HCT116 (cell line): ENCODE measurements around the gene AQP5. TPM values are rescaled to one million over a fixed set of nuclear protein-coding genes. Genes with fewer than 3 reads are reported as not detected.

Source experiments
- ATAC-seq: fragments of 200-7000 bp; cut with Tn5 transposase; 2 replicates; pipeline ENCODE4 v1.9.1; 2020; ENCODE audit warnings: mild to moderate bottlenecking, moderate library complexity
- BruUV-seq: library from RNA; stranded (reverse); fragments of 400-500 nt; replicated peaks from 2 replicates; lab custom pipeline; 2021; lab: Mats Ljungman, UMichigan
- CTCF ChIA-PET: fragments of 300-600 bp; sonication (Branson Sonifier 250); formaldehyde crosslinking; loops from one replicate; lab custom pipeline; 2021; ENCODE audit warnings: antibody characterized with exemption; lab: Charles Lee
- POLR2A ChIA-PET: fragments of 300-600, 350-600 bp; sonication (Branson Sonifier 250); formaldehyde crosslinking; loops from one replicate; lab custom pipeline; 2021; ENCODE audit warnings: antibody characterized with exemption; lab: Charles Lee
- RAD21 ChIA-PET, 2 experiments: fragments of 300-600 bp; sonication (Branson Sonifier 250); formaldehyde crosslinking; loops; one replicate each; lab custom pipeline; 2023; ENCODE audit warnings: low total read pairs in 2 of 2; ENCODE audit not compliant: uncharacterized antibody in 2 of 2, unreplicated experiment in 2 of 2, low non-redundant PET in 1 of 2; lab: Charles Lee
- DNase-seq: peaks from one replicate; pipeline ENCODE4 v3.0.0-alpha.2; 2010; ENCODE audit warnings: low read depth, low spot score
- H2AFZ ChIP-seq: fragments of 200-600 bp; shearing (Covaris generic), sonication (generic); 2 replicates; pipeline ENCODE4 v1.6.1; 2017; ENCODE audit warnings: low read depth, mixed run types, mixed read lengths, antibody characterized with exemption, low read length; ENCODE audit not compliant: poor library complexity, severe bottlenecking
- H3K27ac ChIP-seq: 2 replicates; pipeline ENCODE4 v1.5.1; 2012; ENCODE audit warnings: low read depth, low read length
- H3K27me3 ChIP-seq: fragments of 200-600 bp; sonication (generic); 2 replicates; pipeline ENCODE4 v1.6.1; 2016; ENCODE audit warnings: mixed run types, low read length, mixed read lengths; ENCODE audit not compliant: insufficient read depth
- H3K36me3 ChIP-seq, 2 experiments: fragments of 200-500 bp in 1 of 2; fragments of 200-600 bp in 1 of 2; sonication (Bioruptor generic) in 1 of 2; sonication (generic) in 1 of 2; 2 replicates each; pipeline versions ENCODE4 v1.5.1 to v1.6.1; 2014 to 2016; ENCODE audit warnings: low read length in 2 of 2, inconsistent platforms in 1 of 2, mixed read lengths in 1 of 2, mixed run types in 1 of 2; ENCODE audit not compliant: insufficient read depth in 2 of 2, control insufficient read depth in 1 of 2
- H3K4me1 ChIP-seq, 2 experiments: fragments of 200-600 bp in 1 of 2; sonication (generic) in 1 of 2; 2 replicates each; pipeline versions ENCODE4 v1.5.1 to v1.6.1; 2012 to 2017; ENCODE audit warnings: low read length in 2 of 2, inconsistent platforms in 1 of 2, mild to moderate bottlenecking in 1 of 2, mixed read lengths in 1 of 2, mixed run types in 1 of 2, moderate library complexity in 1 of 2; ENCODE audit not compliant: insufficient read depth in 2 of 2, control insufficient read depth in 1 of 2
- H3K4me2 ChIP-seq: fragments of 200-600 bp; sonication (generic); 2 replicates; pipeline ENCODE4 v1.6.1; 2017; ENCODE audit warnings: mixed run types, low read length, mixed read lengths
- H3K4me3 ChIP-seq, 2 experiments: fragments of 200-600 bp in 1 of 2; sonication (generic) in 1 of 2; replicated peaks in 1 of 2; 2 replicates each; pipeline ENCODE4 v1.5.1; 2011 to 2016; ENCODE audit warnings: low read length in 2 of 2, control low read depth in 1 of 2, low read depth in 1 of 2, mild to moderate bottlenecking in 1 of 2, mixed read lengths in 1 of 2, mixed run types in 1 of 2
- H3K79me2 ChIP-seq: fragments of 200-600 bp; sonication (generic); 2 replicates; pipeline ENCODE4 v1.6.1; 2017; ENCODE audit warnings: mild to moderate bottlenecking, mixed run types, low read length, moderate library complexity, mixed read lengths; ENCODE audit not compliant: insufficient read depth
- H3K9ac ChIP-seq: fragments of 200-600 bp; sonication (generic); 2 replicates; pipeline ENCODE4 v1.6.1; 2016; ENCODE audit warnings: low read length, mixed read lengths
- H3K9me2 ChIP-seq: fragments of 200-600 bp; sonication (generic), shearing (Covaris generic); 2 replicates; pipeline ENCODE4 v1.6.1; 2017; ENCODE audit warnings: mixed run types, mild to moderate bottlenecking, moderate library complexity; ENCODE audit not compliant: insufficient read depth
- H3K9me3 ChIP-seq, 2 experiments: fragments of 200-500 bp in 1 of 2; fragments of 200-600 bp in 1 of 2; sonication (Bioruptor generic) in 1 of 2; sonication (generic) in 1 of 2; 2 replicates each; pipeline ENCODE4 v1.6.1; 2014 to 2017; ENCODE audit warnings: low read length in 2 of 2, mixed read lengths in 2 of 2, inconsistent platforms in 1 of 2, low read depth in 1 of 2, mild to moderate bottlenecking in 1 of 2, mixed run types in 1 of 2, moderate library complexity in 1 of 2; ENCODE audit not compliant: control insufficient read depth in 1 of 2, insufficient read depth in 1 of 2
- H4K20me1 ChIP-seq: fragments of 200-600 bp; sonication (generic), shearing (Covaris generic); 2 replicates; pipeline ENCODE4 v1.6.1; 2017; ENCODE audit warnings: mixed run types, mild to moderate bottlenecking, moderate library complexity; ENCODE audit not compliant: insufficient read depth
- CBX3 ChIP-seq: IDR thresholded peaks from 2 replicates; pipeline ENCODE4 v1.6.1; 2012; ENCODE audit warnings: low read depth
- EGR1 ChIP-seq: IDR thresholded peaks from 2 replicates; pipeline ENCODE4 v1.6.1; 2012; ENCODE audit warnings: low read depth
- EZH2phosphoT487 ChIP-seq: fragments of 200-600 bp; IDR thresholded peaks from 2 replicates; pipeline ENCODE4 v1.6.1; 2018; ENCODE audit warnings: antibody characterized with exemption, borderline replicate concordance
- FOSL1 ChIP-seq: IDR thresholded peaks from 2 replicates; pipeline ENCODE4 v1.6.1; 2012; ENCODE audit warnings: low read depth
- RAD21 ChIP-seq: IDR thresholded peaks from 2 replicates; pipeline ENCODE4 v1.6.1; 2012; ENCODE audit warnings: low read depth, mild to moderate bottlenecking
- SP1 ChIP-seq: IDR thresholded peaks from 2 replicates; pipeline ENCODE4 v1.6.1; 2012; ENCODE audit warnings: low read depth
- SRF ChIP-seq: IDR thresholded peaks from 2 replicates; pipeline ENCODE4 v1.6.1; 2012; ENCODE audit warnings: low read depth
- YY1 ChIP-seq: IDR thresholded peaks from 2 replicates; pipeline ENCODE4 v1.6.1; 2011; ENCODE audit warnings: low read length, low read depth, moderate library complexity, mild to moderate bottlenecking; ENCODE audit not compliant: insufficient replicate concordance; ENCODE audit errors: extremely low read depth
- ZFX ChIP-seq: fragments of 450-650 bp; IDR thresholded peaks from 2 replicates; pipeline ENCODE4 v1.6.1; 2017
- intact Hi-C: fragments of 100-400 bp; cut with micrococcal nuclease; formaldehyde crosslinking; loops from 2 replicates; pipeline ENCODE4 v1.10.0; 2022
- total RNA-seq: library from RNA; stranded (reverse); gene quantifications from one replicate; pipeline ENCODE4 v1.2.1, GENCODE V29; 2021; ENCODE audit not compliant: unreplicated experiment
- TF ChIP-seq, protein P1 (sequence below): IDR thresholded peaks from 2 replicates; pipeline ENCODE4 v1.6.1; 2012
- TF ChIP-seq, protein P2 (sequence below): IDR thresholded peaks from 2 replicates; pipeline ENCODE4 v1.6.1; 2012
- TF ChIP-seq, protein P3 (sequence below): IDR thresholded peaks from 2 replicates; pipeline ENCODE4 v1.6.1; 2011; ENCODE audit warnings: mild to moderate bottlenecking, low read length, moderate library complexity; ENCODE audit not compliant: insufficient replicate concordance; ENCODE audit errors: extremely low read depth
- TF ChIP-seq, protein P4 (sequence below), 3 experiments: fragments of 200-600 bp in 1 of 3; sonication (generic) in 1 of 3; IDR thresholded peaks in 2 of 3; conservative IDR thresholded peaks in 1 of 3; 2 replicates each; pipeline ENCODE4 v1.5.1; 2012 to 2017; ENCODE audit warnings: low read depth in 2 of 3, low read length in 2 of 3, antibody characterized with exemption in 1 of 3, borderline replicate concordance in 1 of 3, control low read depth in 1 of 3, mild to moderate bottlenecking in 1 of 3, mixed read lengths in 1 of 3, mixed run types in 1 of 3, moderate library complexity in 1 of 3; ENCODE audit not compliant: insufficient read depth in 1 of 3

Gene AQP5
- total RNA-seq, 1 experiment from 2014 or later = not detected

DNA sequence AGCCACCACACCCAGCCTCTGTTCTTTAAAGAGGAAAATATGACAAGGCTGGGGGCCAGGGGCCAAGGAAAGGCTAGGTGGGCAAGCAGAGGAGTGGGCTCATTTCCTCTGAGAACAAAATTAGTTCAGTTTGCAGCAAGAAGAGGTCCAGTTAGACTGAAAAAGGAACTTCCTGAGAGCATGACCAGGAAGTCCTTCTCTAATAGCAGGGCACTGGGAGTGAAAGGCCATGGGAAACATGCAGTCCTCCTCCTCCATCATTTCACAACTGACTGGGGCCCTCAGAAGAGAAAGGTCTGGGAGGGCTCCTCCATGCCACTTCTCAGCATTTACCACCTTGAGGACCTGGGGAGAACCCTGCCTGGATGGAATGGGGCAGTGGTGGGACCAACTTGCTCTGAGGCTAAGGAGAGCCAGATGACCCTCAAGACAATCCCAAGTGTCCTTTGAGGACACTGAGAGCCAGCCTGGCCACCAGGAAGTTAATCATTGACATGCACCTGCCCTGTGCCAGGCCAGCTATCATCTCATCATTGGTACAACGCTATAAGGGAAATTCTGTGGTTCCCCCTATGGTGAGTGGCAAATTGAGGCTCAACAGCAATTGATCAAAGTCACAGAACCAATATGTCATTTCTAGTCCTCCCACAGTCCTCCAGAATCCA lies 9.1 kb upstream of the AQP5 start:
- DNase-seq (no peak), ATAC-seq (no peak)
- Histone ChIP-seq H3K9ac (no peak overlapping the region), H3K4me3 (no peak overlapping the region), H3K27me3 (no peaks in the 10 kb centered on the region), H2AFZ (no peak overlapping the region), H3K9me3 (no peaks in the 10 kb centered on the region), H3K4me1 (no peaks in the 10 kb centered on the region), H3K36me3 (no peaks in the 10 kb centered on the region), H4K20me1 (no peaks in the 10 kb centered on the region), H3K9me2 (no peaks in the 10 kb centered on the region), H3K27ac (no peak overlapping the region), H3K79me2 (no peaks in the 10 kb centered on the region), H3K4me2 (no peak overlapping the region)
- no TSS peak for BruUV-seq
- POLR2A ChIA-PET = no interaction called here
- TF ChIP-seq EGR1 (no peak), RAD21 (no peak), FOSL1 (no peak), SRF (no peak), EZH2phosphoT487 (no peak), ZFX (no peak), SP1 (no peak), CBX3 (no peak), YY1 (no peak)
- TF ChIP-seq, protein P1, sequence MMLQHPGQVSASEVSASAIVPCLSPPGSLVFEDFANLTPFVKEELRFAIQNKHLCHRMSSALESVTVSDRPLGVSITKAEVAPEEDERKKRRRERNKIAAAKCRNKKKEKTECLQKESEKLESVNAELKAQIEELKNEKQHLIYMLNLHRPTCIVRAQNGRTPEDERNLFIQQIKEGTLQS = no peak
- TF ChIP-seq, protein P2, sequence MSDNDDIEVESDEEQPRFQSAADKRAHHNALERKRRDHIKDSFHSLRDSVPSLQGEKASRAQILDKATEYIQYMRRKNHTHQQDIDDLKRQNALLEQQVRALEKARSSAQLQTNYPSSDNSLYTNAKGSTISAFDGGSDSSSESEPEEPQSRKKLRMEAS = no peak
- TF ChIP-seq, protein P3, sequence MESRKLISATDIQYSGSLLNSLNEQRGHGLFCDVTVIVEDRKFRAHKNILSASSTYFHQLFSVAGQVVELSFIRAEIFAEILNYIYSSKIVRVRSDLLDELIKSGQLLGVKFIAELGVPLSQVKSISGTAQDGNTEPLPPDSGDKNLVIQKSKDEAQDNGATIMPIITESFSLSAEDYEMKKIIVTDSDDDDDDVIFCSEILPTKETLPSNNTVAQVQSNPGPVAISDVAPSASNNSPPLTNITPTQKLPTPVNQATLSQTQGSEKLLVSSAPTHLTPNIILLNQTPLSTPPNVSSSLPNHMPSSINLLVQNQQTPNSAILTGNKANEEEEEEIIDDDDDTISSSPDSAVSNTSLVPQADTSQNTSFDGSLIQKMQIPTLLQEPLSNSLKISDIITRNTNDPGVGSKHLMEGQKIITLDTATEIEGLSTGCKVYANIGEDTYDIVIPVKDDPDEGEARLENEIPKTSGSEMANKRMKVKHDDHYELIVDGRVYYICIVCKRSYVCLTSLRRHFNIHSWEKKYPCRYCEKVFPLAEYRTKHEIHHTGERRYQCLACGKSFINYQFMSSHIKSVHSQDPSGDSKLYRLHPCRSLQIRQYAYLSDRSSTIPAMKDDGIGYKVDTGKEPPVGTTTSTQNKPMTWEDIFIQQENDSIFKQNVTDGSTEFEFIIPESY = no peak
- TF ChIP-seq, protein P4, sequence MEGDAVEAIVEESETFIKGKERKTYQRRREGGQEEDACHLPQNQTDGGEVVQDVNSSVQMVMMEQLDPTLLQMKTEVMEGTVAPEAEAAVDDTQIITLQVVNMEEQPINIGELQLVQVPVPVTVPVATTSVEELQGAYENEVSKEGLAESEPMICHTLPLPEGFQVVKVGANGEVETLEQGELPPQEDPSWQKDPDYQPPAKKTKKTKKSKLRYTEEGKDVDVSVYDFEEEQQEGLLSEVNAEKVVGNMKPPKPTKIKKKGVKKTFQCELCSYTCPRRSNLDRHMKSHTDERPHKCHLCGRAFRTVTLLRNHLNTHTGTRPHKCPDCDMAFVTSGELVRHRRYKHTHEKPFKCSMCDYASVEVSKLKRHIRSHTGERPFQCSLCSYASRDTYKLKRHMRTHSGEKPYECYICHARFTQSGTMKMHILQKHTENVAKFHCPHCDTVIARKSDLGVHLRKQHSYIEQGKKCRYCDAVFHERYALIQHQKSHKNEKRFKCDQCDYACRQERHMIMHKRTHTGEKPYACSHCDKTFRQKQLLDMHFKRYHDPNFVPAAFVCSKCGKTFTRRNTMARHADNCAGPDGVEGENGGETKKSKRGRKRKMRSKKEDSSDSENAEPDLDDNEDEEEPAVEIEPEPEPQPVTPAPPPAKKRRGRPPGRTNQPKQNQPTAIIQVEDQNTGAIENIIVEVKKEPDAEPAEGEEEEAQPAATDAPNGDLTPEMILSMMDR (IDR thresholded peaks at IDR 0.05 in 2 of 3, conservative IDR thresholded peaks at IDR 0.05 in 1 of 3; ENCODE audit: borderline replicate concordance in 1 of 3, insufficient read depth in 1 of 3, low read depth in 2 of 3, low read length in 2 of 3) = no peak
- RAD21 ChIA-PET = no interaction called here
- CTCF ChIA-PET = no interaction called here
- intact Hi-C loops = no loop called here
